MV-4-11 (cell line): ENCODE results near the gene LRRC19.

Source experiments
- DNase-seq: peaks from one replicate; lab custom pipeline; 2025; lab: John Stamatoyannopoulos, UW

LRRC19 gene

DNA sequence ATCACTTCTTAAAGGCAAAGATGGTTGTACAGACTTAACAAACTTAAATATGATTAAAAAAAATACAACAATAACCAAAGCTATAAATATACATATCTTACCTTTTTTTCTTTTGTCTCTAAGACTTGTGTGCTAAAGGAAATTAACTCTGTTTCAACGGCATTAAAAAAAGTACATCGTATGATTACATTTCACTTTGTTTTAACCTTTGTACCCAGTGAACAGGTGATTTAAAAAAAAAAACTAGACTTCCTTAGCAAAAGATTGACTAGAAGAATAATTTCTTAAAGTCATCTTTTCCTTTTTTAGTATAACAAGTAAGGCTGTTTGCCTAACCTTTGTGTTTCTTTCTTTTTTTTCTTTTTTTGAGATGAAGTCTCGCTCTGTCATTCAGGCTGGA lies at the start of gene LRRC19:
Gene LRRC19, minus strand, starts transcription at position 182 of the 400 bp plus-strand sequence. CDS start 5,978 bp downstream, outside the sequence.
- no peak for DNase-seq

- no peak for DNase-seq
Observed at GRCh38 chr9:27054841-27055240, 49.4 kb upstream of the LRRC19 start.

- no peak for DNase-seq
Observed at GRCh38 chr9:27054125-27054524, 48.7 kb upstream of the LRRC19 start.

DNA sequence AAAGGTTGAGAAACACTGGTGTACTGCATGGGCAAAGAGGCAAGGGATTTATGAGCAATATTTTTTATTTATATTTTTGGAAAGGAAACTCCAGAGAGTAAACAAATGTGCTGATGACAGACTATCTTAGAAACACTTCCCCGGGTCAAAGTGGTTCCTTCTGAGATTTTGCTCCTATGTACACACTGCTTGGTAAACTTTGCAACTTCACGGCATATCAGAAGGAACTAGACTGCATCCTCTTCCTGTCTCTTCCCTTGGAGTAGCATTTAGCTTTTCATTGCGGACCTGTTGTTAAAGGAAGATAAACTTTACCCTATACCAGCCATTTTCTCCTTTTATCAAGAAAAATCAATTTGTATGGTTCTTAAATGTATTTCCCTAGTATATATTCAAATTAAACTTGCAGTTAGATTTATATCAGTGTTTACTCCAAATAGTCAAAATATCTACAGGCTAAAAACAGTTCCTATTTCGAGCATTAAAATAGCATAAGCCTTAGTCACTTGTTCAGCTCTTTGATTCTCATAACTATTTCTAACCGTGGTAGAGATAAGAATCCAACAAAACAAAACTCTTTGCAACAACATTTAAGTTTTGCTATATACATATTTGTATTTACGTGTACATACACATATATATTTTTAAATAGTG lies 48.0 kb upstream of the LRRC19 start:
- DNase-seq: no peak

DNA sequence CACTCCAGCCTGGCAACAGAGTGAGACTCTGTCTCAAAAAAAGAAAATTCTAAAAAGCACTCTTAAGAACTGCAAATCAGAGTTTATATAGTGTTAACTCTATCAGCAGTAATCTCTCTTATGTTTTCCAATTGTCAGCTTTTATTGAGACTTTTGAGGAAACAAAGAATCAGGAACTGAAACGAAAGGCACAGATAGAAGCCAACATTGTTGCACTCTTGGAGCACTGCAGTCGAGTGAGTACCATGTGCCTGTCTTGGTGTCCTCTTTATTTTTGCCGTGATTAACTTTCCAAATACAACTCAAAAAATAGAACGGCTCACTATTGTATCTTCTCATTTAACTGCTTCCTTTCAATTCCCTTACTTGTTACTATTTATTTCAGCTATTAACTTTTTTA lies 41.7 kb upstream of the LRRC19 start:
- DNase-seq: peak; percentile 72

GRCh38 chr9:27043176-27043575 lies 37.7 kb upstream of the LRRC19 start:
- DNase-seq: no peak

GRCh38 chr9:27042476-27042875 lies 37.0 kb upstream of the LRRC19 start:
- DNase-seq: no peak

DNA sequence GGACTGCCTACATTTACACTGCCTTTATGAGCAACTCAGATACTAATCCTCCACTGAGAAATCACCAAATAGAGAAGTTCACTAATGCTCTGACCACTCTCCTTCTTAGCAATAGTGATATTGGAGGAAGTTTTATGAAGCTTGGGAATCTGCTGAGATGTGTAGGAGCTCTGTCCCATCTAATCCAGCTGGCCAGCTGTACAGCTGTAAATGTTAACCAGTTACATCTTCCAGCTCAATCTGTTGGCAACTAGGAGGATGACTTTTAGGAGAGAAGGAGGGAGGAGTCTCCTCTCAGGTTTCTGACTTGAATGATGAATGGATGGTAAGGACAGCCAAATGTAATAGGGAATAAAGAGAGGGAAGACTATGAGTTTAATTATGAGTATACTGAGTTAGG lies 36.3 kb upstream of the LRRC19 start:
- DNase-seq: no peak

DNA sequence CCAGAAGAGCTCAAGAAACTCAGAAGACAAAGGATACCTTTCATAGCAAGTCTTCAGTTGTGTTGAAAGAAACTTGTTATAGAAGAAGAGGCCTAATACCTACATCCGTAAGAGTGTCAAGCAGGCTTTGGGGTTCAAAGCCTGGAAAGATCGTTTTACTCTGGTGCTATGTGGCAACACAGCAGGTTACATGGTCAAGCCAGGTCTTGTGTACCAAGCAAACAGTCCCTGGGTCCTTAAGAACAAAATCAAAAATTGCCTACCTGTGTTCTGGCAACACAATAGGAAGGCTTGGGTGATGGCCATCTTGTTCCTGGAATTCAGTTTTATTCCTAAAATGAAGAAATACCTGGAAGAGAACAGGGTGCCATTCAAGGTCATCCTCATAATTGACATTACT lies 32.0 kb upstream of the LRRC19 start:
- DNase-seq: no peak

GRCh38 chr9:27033815-27034403 lies 28.4 kb upstream of the LRRC19 start:
- DNase-seq: peak; percentile 52

GRCh38 chr9:27029186-27029585 lies 23.7 kb upstream of the LRRC19 start:
- no peak for DNase-seq

DNA sequence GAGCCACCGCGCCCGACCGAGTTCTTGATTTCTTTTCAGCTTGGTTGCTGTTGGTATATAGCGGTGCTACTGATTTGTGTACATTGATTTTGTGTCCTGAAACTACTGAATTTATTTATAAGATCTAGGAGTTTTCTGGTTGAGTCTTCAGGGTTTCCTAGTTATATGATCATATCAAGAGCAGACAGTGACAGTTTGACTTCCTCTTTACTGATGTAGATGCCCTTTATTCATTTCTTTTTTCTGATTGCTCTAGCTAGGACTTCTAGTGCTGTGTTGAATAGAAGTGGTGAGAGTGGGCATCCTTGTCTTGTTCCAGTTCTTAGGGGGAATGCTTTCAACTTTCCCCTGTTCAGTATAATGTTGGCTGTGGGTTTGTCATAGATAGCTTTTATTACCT lies 17.4 kb upstream of the LRRC19 start:
- no peak for DNase-seq

GRCh38 chr9:27019589-27019988 lies 14.1 kb upstream of the LRRC19 start:
- DNase-seq: no peak

- no peak for DNase-seq
Observed at GRCh38 chr9:27003426-27004077, 1.9 kb downstream of the LRRC19 start.

DNA sequence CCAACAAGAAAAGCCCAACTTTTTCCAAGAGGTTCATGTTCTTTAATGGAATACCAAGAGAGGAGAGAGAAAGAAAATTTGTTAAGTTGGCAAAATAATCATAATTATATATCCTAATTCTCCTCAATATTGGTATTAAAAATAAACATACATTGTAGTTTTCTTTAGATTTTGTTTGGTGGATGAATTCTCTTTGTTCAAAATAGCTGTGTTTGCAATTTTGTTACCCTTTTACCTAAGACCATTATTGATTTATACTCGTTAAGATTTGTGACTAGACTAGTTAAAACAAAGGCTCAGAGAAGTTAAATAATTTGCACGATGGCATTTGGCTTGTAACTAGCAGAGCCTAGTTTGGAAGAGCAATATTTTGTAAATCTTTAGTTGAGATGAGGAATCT lies 9.7 kb downstream of the LRRC19 start:
- DNase-seq: no peak

GRCh38 chr9:26983340-26983739 lies 22.1 kb downstream of the LRRC19 start:
- DNase-seq: no peak

DNA sequence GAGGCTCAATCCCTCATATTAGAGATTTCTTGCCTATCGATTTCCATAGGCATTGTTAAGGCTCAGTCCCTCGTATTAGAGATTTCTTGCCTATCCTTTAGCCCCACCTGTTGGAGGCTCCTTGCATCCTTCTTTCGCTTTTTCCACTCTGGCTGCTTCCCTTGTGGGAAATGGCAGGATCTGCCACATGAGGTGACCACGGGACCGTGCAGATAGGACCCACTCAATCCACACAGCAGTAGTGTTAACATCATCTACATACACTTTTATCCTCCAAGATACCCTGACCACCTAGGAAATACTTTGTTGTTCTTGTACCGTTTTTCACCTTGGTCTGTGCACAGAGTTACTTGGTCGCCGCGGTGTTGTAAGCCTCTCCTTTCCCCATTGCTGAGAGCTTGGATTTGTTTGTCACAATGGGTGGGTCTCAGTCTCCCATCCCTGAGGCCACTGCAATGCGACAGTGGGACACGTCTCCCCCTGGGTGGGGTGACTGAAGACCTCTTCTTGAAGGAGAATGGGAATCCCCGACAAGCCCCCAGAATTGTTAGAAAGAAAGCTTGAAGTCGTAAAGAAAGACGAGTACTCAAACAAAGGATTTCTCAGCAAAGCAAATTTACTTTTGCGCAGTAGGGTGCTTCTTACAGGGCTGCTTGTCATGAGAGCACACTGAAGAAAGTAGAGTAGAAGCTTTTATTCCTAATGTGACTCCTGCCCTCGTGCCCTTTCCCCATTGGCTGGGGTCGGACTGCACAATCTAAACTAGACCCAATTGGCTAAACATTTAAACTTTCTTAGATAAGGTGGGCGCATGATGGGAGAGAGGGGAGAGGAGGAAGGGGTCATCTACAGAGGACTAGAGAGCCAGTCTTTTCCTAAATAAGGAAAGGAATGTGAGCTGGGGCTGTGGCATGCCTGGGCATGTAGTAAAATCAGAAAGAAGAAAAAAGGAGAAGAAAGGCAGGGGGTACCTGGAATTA lies 29.5 kb downstream of the LRRC19 start:
- peak; percentile 28 for DNase-seq

DNA sequence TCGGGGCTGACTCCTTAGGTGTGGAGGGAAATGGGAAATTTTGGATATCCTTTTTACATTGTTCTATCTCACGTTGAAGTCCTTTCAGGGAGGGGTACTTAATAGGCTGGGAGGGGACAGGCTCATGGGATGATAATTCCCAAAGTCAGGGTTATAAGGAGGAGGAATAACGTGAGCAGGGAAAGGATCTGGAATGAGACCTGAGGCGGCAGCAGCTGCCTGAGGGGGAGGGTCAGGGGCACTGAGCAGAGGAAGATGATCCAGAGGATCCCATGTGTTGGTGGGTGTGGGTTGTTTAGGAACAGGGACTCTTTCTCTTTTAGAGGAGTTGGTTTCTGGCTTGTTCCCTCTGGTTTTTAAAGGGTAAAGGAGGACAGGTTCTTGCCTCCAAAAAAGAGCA lies 30.5 kb downstream of the LRRC19 start:
- DNase-seq: no peak

- DNase-seq: no peak
Observed at GRCh38 chr9:26973989-26974388, 31.5 kb downstream of the LRRC19 start.

- DNase-seq: no peak
Observed at GRCh38 chr9:26971721-26972120, 33.8 kb downstream of the LRRC19 start.

GRCh38 chr9:26956860-26957233 lies 48.6 kb downstream of the LRRC19 start:
- DNase-seq: no peak
